ACC112 (cell line): ENCODE measurements around the gene GLOD5.

Experiments used
- H2AFZ ChIP-seq: fragments of 200-600 bp; sonication (generic); one replicate; pipeline ENCODE4 v1.6.0; 2017; ENCODE audit warnings: antibody characterized with exemption, low read length; ENCODE audit not compliant: unreplicated experiment
- H3K27ac ChIP-seq: fragments of 200-600 bp; sonication (generic); 2 replicates; pipeline ENCODE4 v1.5.1; 2014; ENCODE audit warnings: low read depth, mild to moderate bottlenecking, antibody characterized with exemption, low read length, moderate library complexity
- H3K27me3 ChIP-seq: fragments of 200-600 bp; sonication (generic); 2 replicates; pipeline ENCODE4 v1.6.1; 2014; ENCODE audit warnings: mild to moderate bottlenecking, antibody characterized with exemption, low read length, moderate library complexity, mixed read lengths; ENCODE audit not compliant: insufficient read depth
- H3K36me3 ChIP-seq: fragments of 200-600 bp; sonication (generic); 2 replicates; pipeline ENCODE4 v1.6.1; 2016; ENCODE audit warnings: mild to moderate bottlenecking, antibody characterized with exemption, low read length, moderate library complexity, mixed read lengths; ENCODE audit not compliant: insufficient read depth
- H3K4me1 ChIP-seq: fragments of 200-600 bp; sonication (generic); one replicate; pipeline ENCODE4 v1.6.1; 2016; ENCODE audit warnings: low read length, mixed read lengths; ENCODE audit not compliant: insufficient read depth, unreplicated experiment, control insufficient read depth
- H3K4me3 ChIP-seq: fragments of 200-600 bp; sonication (generic); 2 replicates; pipeline ENCODE4 v1.5.1; 2014; ENCODE audit warnings: mild to moderate bottlenecking, low read depth, low read length
- H3K79me2 ChIP-seq: fragments of 200-600 bp; sonication (generic); one replicate; pipeline ENCODE4 v1.6.0; 2016; ENCODE audit warnings: low read length; ENCODE audit not compliant: control insufficient read depth, unreplicated experiment, insufficient read depth

GLOD5 gene

GRCh38 chrX:48793935-48794334 is 32.4 kb downstream of the GLOD5 start:
- no peak overlapping the region for H2AFZ ChIP-seq
- no peaks in the 10 kb centered on the region for H3K27me3 ChIP-seq
- no peak overlapping the region for H3K4me3 ChIP-seq
- H3K36me3 ChIP-seq = no peaks in the 10 kb centered on the region
- no peaks in the 10 kb centered on the region for H3K79me2 ChIP-seq
- H3K27ac ChIP-seq = no peak overlapping the region
- H3K4me1 ChIP-seq = peaks cover 8% of the 10 kb centered on the region

DNA sequence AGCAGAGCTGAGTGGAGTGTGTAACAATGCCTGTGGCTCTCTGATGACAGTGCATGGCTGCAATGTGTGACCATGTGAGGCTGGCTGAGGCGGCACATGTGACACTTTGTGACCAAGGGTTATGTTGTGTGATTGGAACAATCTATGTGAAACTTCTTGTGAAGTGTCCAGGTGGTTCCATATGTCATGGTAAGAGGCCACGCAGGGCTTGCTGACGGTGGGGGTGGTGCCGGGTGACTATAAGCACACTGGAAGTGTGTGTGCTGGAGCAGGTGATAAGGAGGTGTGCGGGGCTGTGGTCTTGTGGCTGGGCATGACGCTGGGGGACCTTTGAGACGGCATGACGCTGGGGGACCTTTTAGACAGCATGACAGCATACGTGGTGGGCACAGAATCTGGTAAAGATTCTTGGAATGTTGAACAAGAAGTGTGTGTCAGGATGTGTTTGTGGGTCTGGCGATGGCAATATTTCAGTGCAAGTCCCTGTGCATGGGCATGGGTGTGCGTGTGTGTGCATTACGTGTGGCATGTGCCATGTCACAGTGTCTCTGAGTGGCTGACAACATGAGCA is 32.9 kb downstream of the GLOD5 start:
- H3K79me2 ChIP-seq = no peaks in the 10 kb centered on the region
- H3K27me3 ChIP-seq = no peaks in the 10 kb centered on the region
- H3K4me1 ChIP-seq = peaks cover 8% of the 10 kb centered on the region
- H3K27ac ChIP-seq = no peak overlapping the region
- no peaks in the 10 kb centered on the region for H3K36me3 ChIP-seq
- H3K4me3 ChIP-seq = no peak overlapping the region
- no peak overlapping the region for H2AFZ ChIP-seq

DNA sequence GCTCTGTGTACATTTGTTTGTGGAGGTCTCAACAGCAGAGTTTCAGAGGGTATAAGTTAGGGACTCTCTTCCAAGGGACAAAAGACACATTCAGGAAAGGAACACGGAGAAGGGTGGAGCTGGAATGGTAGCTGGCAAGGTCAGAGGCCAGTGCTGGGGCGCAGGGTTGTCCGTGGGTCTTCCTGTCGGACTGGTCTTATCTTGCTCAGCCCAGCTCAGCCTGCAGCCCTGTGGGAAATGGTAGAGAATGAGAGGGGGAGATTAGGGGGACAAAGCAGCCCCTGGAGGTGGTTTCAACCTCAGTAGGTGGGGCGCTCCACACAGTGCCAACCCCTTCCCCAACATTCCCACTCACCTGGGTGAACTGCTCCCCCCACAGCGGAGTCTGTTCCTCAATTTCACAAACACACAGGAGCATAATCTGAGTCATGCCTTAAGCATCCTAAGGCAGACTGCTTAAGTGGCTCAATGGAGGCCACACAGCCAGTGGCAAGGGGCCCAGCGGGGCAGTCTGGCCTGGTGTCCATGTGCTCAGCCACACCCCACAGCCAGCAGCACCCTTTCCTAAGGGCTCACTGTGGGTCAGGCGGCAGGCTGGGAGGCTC is 33.5 kb downstream of the GLOD5 start:
- no peak overlapping the region for H2AFZ ChIP-seq
- no peaks in the 10 kb centered on the region for H3K27me3 ChIP-seq
- H3K36me3 ChIP-seq = no peaks in the 10 kb centered on the region
- no peak overlapping the region for H3K27ac ChIP-seq
- peaks cover 8% of the 10 kb centered on the region for H3K4me1 ChIP-seq
- no peaks in the 10 kb centered on the region for H3K79me2 ChIP-seq
- H3K4me3 ChIP-seq = no peak overlapping the region

DNA sequence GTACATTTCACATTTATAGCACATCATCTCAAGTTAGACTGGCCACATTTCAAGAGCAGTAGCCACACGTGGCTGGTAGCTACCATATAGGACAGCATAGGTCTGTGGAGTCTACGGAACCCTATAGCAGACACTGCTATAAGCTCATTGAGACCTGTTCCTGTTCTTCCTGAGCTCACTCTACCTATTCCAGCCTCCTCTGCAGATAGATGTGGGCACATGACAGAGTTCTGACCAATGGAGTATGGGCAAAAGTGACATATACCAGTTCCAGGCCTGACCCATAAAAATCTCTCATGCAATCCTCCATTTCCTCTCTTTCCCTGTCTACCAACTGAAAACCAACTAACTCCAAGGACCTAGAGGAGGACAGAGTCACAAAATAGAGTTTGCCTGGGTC is 36.8 kb downstream of the GLOD5 start:
- no peak overlapping the region for H3K27ac ChIP-seq
- H3K27me3 ChIP-seq = no peaks in the 10 kb centered on the region
- peaks cover 15% of the 10 kb centered on the region for H3K4me1 ChIP-seq
- no peak overlapping the region for H3K4me3 ChIP-seq
- no peaks in the 10 kb centered on the region for H3K79me2 ChIP-seq
- no peaks in the 10 kb centered on the region for H3K36me3 ChIP-seq
- no peak overlapping the region for H2AFZ ChIP-seq

DNA sequence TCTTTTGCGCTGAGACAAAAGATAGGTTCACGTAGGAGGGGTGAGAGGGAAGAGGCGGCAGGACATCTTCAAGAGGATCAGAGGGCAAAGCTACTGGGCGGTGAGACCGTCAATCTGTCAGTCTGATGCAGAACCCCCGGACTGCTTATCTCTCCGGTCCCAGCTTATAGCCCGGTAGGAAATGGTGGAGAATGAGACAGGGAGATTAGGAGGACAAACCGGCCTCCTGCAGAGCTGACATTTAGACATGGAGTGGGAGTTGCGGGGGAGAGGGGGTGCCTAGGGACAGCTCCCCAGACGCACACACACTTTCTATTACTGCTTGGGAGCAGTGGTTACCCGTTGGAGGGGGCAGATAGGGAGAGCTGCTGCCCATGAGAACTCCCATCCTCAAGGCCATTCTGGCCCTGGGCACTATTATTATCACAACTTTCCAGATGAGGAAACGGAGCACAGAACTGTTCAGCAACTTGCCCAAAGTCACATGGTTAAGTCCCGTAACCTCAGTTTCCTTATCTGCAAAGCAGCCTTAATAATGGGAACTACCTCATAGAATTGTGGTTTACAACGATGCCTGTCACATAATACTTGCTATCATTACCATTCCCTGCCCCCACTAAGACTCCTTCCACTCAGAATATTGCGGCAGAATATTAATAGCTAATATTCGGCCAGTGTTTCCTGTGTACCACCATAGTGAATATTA is 39.2 kb downstream of the GLOD5 start:
- no peaks in the 10 kb centered on the region for H3K36me3 ChIP-seq
- H3K4me3 ChIP-seq = peak overlapping the region; percentile 92
- H3K27me3 ChIP-seq = no peaks in the 10 kb centered on the region
- H3K27ac ChIP-seq = peak overlapping the region; percentile 93
- no peaks in the 10 kb centered on the region for H3K79me2 ChIP-seq
- peak overlapping the region; percentile 91 for H2AFZ ChIP-seq
- peaks cover 7% of the 10 kb centered on the region for H3K4me1 ChIP-seq

DNA sequence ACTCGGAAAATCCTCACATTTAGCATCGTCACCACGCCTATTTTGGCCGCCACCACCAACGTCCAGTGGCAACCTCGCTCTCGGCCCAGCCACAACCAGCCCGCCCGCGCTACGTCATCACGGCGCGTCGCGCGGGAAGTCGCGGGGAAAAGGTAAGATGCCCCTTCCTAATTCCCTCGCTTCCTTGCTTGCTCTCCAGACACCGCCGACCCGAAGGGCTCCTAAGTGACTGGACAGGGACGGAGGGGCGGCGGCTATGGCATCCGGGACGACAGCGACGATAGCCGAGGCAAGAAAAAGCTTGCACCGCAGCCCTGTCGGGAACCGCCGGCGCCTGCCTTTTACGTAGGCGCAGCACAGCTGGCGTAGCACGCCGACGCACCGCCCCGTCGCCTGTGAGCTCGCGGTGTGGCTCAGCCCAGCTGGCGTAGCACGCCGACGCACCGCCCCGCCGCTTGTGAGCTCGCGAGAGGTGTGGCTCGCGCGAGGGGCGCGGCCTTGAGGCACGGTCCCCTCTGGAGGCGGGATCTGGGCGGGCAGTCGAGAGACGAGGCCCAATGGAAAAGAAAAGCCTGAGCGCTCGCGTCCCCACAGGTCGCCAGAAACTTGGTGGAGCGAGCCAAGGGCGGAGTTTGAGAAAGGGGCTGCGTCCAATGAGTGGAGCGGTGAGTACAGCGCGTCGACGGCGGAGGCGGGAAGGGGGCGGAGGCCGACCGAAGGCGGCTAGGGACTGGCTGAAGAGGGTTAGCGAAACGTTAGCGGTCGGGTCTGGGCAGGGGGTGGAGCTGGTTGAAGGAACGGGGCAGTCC is 39.9 kb downstream of the GLOD5 start, which contains the start of gene HDAC6:
Gene HDAC6, plus strand, starts transcription at position 788 of the 809 bp plus-strand sequence. CDS start 626 bp downstream, outside the sequence.
- peak within 1 kb of the TSS; percentile 91 for H2AFZ ChIP-seq
- H3K36me3 ChIP-seq = no peaks in the 10 kb centered on the region
- no peaks in the 10 kb centered on the region for H3K79me2 ChIP-seq
- H3K4me3 ChIP-seq = peak within 1 kb of the TSS; percentile 92
- peak within 1 kb of the TSS; percentile 95 for H3K27ac ChIP-seq
- peaks cover 7% of the 10 kb centered on the region for H3K4me1 ChIP-seq
- H3K27me3 ChIP-seq = no peaks in the 10 kb centered on the region

- Histone ChIP-seq H3K36me3 (no peaks in the 10 kb centered on the region), H3K4me1 (peaks cover 7% of the 10 kb centered on the region), H2AFZ (peak overlapping the region; percentile 51), H3K4me3 (peak overlapping the region; percentile 81), H3K79me2 (no peaks in the 10 kb centered on the region), H3K27me3 (no peaks in the 10 kb centered on the region), H3K27ac (peak overlapping the region; percentile 95)
Observed at GRCh38 chrX:48802089-48802904, 40.8 kb downstream of the GLOD5 start.

- H3K4me3 ChIP-seq = peak overlapping the region; percentile 81
- H3K4me1 ChIP-seq = peaks cover 7% of the 10 kb centered on the region
- H3K36me3 ChIP-seq = no peaks in the 10 kb centered on the region
- no peaks in the 10 kb centered on the region for H3K79me2 ChIP-seq
- no peaks in the 10 kb centered on the region for H3K27me3 ChIP-seq
- no peak overlapping the region for H2AFZ ChIP-seq
- peak overlapping the region; percentile 95; the same call in 1 of the 2 replicates for H3K27ac ChIP-seq
Observed at GRCh38 chrX:48802905-48803200, 41.3 kb downstream of the GLOD5 start.

DNA sequence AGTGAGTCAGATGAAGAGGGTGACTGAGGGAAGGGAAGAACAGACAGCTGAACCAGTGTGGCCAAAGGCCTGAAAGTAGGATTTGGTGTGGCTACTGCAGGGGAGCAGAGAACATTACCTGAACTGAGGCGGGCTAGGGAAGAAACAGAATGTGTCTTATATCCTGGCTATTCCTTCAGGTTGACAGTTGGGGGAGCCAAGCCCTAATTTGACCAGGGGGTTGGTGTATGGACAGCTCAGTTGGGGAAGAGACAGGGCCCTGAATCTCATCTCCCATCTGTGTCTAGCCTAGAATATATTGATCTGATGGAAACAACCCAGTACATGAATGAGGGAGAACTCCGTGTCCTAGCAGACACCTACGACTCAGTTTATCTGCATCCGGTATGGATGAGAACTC is 44.5 kb downstream of the GLOD5 start:
- no peak overlapping the region for H3K4me3 ChIP-seq
- no peaks in the 10 kb centered on the region for H3K27me3 ChIP-seq
- no peaks in the 10 kb centered on the region for H3K79me2 ChIP-seq
- H3K36me3 ChIP-seq = no peaks in the 10 kb centered on the region
- no peaks in the 10 kb centered on the region for H3K4me1 ChIP-seq
- H2AFZ ChIP-seq = no peak overlapping the region
- no peak overlapping the region for H3K27ac ChIP-seq

DNA sequence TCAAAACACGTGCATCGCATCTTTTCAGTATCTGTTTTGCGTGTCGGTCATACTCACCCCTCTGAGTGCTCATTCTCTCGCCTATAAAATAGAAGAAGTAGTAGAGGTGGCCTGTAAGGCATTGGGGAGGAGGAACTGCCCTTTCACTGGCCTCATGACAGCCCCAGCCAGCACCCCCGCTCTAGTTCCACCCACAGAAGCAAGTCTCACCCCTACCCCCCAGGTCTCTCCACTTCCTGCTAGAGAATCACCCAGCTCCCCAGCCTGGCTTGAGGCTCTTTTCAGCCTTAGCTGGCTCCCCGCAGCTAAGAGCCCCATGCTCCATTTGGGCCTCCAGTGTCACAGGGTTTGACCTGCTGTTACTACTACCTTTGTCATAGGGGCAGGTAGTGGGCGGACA is 52.1 kb downstream of the GLOD5 start:
- Histone ChIP-seq H3K36me3 (no peaks in the 10 kb centered on the region), H2AFZ (no peak overlapping the region), H3K4me3 (no peak overlapping the region), H3K4me1 (no peaks in the 10 kb centered on the region), H3K27me3 (no peaks in the 10 kb centered on the region), H3K79me2 (no peaks in the 10 kb centered on the region), H3K27ac (no peak overlapping the region)
